RWPE1 (cell line): Measurements from ENCODE around the gene SPAG16.

Experiments
- CTCF ChIA-PET: fragments of 350-600 bp; sonication (Branson Sonifier 250); formaldehyde crosslinking; extraction: SDS; loops from one replicate; lab custom pipeline; 2021; lab: Yijun Ruan, JAX
- POLR2A ChIA-PET: fragments of 400-600 bp; formaldehyde crosslinking; extraction: SDS; loops from one replicate; lab custom pipeline; 2020; ENCODE audit warnings: antibody characterized with exemption; ENCODE audit not compliant: low non-redundant PET; lab: Yijun Ruan, JAX
- DNase-seq: peaks from one replicate; pipeline ENCODE4 v3.0.0; 2012; ENCODE audit warnings: low spot score
- H3K27ac ChIP-seq: fragments of 450-650 bp; 2 replicates; pipeline ENCODE4 v1.5.1; 2017
- TF ChIP-seq, protein P1 (sequence below): fragments of 450-650 bp; conservative IDR thresholded peaks from 2 replicates; pipeline ENCODE4 v1.5.1; 2017; ENCODE audit warnings: low read depth, mild to moderate bottlenecking

SPAG16 gene

DNA sequence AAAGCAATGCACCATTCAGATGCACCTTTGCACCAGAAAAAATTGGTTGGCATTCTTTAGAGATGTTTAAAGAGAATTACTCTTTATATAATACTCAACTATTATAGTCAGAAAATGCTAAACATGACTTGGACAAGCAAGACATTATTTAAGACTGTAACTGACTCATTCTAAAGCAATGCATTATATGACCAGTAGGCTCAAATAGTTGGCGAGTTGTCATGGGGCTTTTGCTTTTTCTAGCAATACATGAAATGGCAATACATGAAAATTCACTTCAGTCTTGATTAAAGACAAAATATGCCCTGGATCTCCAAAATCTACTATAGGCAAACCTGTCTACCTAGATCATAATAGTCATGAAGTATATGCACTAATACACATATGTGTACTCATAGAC is 909.7 kb downstream of the SPAG16 start:
- no peak overlapping the region for H3K27ac ChIP-seq
- no peak for DNase-seq
- ChIA-PET CTCF (no interaction called here), POLR2A (no interaction called here)
- TF ChIP-seq, protein P1, sequence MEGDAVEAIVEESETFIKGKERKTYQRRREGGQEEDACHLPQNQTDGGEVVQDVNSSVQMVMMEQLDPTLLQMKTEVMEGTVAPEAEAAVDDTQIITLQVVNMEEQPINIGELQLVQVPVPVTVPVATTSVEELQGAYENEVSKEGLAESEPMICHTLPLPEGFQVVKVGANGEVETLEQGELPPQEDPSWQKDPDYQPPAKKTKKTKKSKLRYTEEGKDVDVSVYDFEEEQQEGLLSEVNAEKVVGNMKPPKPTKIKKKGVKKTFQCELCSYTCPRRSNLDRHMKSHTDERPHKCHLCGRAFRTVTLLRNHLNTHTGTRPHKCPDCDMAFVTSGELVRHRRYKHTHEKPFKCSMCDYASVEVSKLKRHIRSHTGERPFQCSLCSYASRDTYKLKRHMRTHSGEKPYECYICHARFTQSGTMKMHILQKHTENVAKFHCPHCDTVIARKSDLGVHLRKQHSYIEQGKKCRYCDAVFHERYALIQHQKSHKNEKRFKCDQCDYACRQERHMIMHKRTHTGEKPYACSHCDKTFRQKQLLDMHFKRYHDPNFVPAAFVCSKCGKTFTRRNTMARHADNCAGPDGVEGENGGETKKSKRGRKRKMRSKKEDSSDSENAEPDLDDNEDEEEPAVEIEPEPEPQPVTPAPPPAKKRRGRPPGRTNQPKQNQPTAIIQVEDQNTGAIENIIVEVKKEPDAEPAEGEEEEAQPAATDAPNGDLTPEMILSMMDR, result no peak

DNA sequence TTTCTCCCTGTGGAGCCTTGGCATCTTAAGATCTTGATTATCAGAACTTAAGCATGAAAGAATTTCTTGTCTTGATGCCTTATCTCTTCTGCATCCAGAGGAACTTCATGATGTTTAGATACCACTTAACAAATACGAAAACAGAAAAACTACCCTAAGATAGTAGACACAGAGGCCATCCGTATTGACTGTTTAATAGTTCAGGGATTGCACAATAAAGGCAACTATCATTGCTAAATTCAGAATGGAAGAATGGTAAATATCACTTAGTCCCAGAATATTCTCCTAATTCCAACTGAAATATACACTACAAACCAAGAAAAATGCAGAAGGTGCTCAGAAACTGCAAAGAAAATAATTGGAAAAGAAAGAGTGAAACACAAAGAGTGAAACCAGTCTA is 912.0 kb downstream of the SPAG16 start:
- POLR2A ChIA-PET, result no interaction called here
- CTCF ChIA-PET, result no interaction called here
- TF ChIP-seq, protein P1, result no peak
- no peak for DNase-seq
- no peak overlapping the region for H3K27ac ChIP-seq

DNA sequence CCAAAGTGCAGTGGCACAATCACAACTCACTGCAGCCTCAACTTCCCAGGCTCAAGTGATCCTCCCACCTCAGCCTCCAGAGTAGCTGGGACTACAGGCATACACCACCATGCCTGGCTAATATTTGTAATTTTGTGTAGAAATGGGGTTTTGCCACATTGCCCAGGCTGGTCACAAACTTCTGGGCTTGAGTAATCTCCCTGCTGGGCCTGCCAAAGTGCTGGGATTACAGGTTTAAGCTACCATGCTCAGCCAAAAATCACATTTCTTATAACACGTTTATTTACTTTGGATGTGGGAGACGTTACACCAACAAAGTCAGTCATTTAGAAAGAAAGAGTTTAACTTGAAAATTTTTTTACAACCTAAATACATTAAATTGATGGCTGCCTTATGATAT is 917.6 kb downstream of the SPAG16 start:
- H3K27ac ChIP-seq, result no peak overlapping the region
- DNase-seq, result no peak
- ChIA-PET POLR2A (no interaction called here), CTCF (no interaction called here)
- TF ChIP-seq, protein P1, result no peak

DNA sequence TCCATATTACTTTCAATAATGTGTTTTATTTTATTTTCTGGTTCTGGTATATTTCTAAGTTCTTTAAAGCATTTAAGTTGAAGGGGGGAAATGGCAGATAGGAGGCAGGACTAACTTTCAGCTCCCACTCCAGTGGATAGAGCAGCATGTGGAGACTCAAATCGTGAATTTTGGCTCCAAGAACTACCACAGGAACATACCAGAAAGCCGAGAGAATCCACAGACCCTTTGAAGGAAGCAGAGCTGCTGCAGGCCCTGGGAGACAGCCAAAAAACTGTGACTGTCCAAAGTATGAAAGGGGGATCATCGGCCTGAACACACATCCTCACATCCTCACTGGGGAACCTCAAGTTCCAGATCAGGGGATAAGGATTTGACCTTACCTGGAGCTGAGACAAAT is 919.0 kb downstream of the SPAG16 start:
- POLR2A ChIA-PET, result no interaction called here
- no peak overlapping the region for H3K27ac ChIP-seq
- TF ChIP-seq, protein P1, result no peak
- CTCF ChIA-PET, result no interaction called here
- DNase-seq, result no peak

DNA sequence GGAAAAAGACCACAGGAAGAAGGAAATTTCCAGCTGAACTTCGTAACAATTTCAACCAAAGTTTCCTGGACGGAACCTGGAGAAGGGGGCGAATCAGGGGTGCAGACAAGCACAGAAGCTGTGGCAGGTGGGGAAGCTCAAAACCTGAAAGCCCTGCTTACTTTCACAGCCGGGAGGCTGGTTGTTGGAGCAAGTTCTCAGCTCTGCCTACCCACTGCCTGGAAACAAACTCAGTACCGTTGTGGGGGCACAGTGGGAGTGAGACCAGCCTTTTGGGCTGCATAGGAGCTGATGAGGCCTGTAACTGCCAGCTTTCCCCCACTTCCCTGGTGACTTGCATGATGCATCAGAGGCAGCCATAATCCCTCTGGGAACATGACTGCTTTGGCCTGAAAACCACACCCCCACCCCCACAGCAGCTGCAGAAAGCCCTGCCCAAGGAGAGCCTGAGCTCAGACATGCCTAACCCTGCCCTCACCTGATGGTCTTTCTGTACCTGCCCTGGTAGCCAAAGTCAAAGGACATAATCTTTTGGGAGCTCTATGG is 919.6 kb downstream of the SPAG16 start:
- H3K27ac ChIP-seq, result peak overlapping the region; percentile 26; the same call in 1 of the 2 replicates
- CTCF ChIA-PET, result no interaction called here
- POLR2A ChIA-PET, result no interaction called here
- DNase-seq, result no peak
- TF ChIP-seq, protein P1, result no peak

DNA sequence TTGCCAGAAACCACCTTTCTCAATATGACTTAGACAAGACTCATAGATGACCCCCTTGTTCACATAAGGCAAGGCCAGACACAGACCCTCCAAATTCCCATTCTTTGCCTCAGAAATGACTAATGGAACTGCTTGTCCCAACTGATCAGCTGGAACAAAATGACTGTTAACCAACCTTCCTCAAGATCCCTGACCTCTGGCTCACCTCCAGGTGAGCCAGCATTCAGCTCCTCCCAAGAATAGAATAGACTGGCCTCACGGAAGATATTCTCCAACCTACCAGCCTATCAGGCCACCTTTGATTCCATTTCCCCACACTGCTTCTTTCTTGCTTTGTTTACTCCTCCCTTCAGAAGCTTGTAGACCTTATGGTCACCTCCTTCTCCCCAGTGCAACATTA is 930.8 kb downstream of the SPAG16 start:
- H3K27ac ChIP-seq, result no peak overlapping the region
- TF ChIP-seq, protein P1, result no peak
- ChIA-PET POLR2A (no interaction called here), CTCF (no interaction called here)
- DNase-seq, result peak; percentile 13

DNA sequence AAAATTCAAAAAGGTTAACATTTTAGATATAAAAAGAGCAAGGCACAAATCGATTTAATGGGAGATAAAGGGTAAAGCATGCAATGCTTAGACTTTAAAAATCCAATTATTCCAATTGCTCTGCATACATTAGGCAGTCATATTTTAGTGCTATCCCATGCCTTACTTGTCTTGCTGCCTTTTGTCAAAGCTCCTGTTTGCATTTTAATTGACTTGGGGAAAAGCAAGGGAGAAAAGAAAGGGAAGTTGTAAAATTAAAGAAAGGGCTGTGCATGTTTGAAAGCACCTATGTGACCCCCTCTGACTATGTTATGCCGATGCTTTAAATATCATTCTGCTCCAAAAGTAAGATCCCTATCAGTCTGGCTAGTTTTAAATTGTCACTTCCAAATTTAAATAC is 932.9 kb downstream of the SPAG16 start:
- H3K27ac ChIP-seq, result no peak overlapping the region
- TF ChIP-seq, protein P1, result no peak
- DNase-seq, result no peak
- CTCF ChIA-PET, result no interaction called here
- POLR2A ChIA-PET, result no interaction called here
